ENCODE results near the gene PAPPA. TPM values are rescaled to one million over a fixed set of nuclear protein-coding genes. Genes with fewer than 3 reads are reported as not detected.
A peak's percentile ranks its signal among the peaks of the same experiment; 100 is the strongest.

The PAPPA gene
- total RNA-seq, 3 donors from 2014 or later, result 0.61 to 2.5 (median 1.9) TPM

GRCh38 chr9:116358251-116358650 is 204.7 kb downstream of the PAPPA start:
- no peaks in the 10 kb centered on the region for H3K9me3 ChIP-seq
- no peak overlapping the region for H3K4me3 ChIP-seq
- no peak for TF ChIP-seq CTCF (IDR thresholded peaks at IDR 0.05)
- intact Hi-C loops (cut with DNase I, micrococcal nuclease), result no loop called here
- H3K4me1 ChIP-seq (ENCODE audit: low read depth), result no peaks in the 10 kb centered on the region
- H3K36me3 ChIP-seq (ENCODE audit: low read depth), result no peaks in the 10 kb centered on the region
- ATAC-seq (no peak), DNase-seq (no peak)

- DNase-seq (no peak), ATAC-seq (no peak)
- Histone ChIP-seq H3K4me3 (no peak overlapping the region), H3K36me3 (ENCODE audit: low read depth) (no peaks in the 10 kb centered on the region), H3K9me3 (no peaks in the 10 kb centered on the region), H3K4me1 (ENCODE audit: low read depth) (no peaks in the 10 kb centered on the region)
- intact Hi-C loops (cut with DNase I, micrococcal nuclease), result no loop called here
- TF ChIP-seq CTCF (IDR thresholded peaks at IDR 0.05), result no peak
Measured at GRCh38 chr9:116360016-116360415, 206.4 kb downstream of the PAPPA start.

GRCh38 chr9:116360989-116361388 is 207.4 kb downstream of the PAPPA start:
- intact Hi-C loops (cut with DNase I, micrococcal nuclease), result no loop called here
- H3K9me3 ChIP-seq, result no peaks in the 10 kb centered on the region
- no peaks in the 10 kb centered on the region for H3K36me3 ChIP-seq (ENCODE audit: low read depth)
- TF ChIP-seq CTCF (IDR thresholded peaks at IDR 0.05), result no peak
- ATAC-seq, result no peak
- DNase-seq, result no peak
- no peak overlapping the region for H3K4me3 ChIP-seq
- no peaks in the 10 kb centered on the region for H3K4me1 ChIP-seq (ENCODE audit: low read depth)

GRCh38 chr9:116361547-116361946 is 208.0 kb downstream of the PAPPA start:
- H3K4me3 ChIP-seq, result no peak overlapping the region
- H3K9me3 ChIP-seq, result no peaks in the 10 kb centered on the region
- no peaks in the 10 kb centered on the region for H3K4me1 ChIP-seq (ENCODE audit: low read depth)
- intact Hi-C loops (cut with DNase I, micrococcal nuclease), result no loop called here
- no peaks in the 10 kb centered on the region for H3K36me3 ChIP-seq (ENCODE audit: low read depth)
- ATAC-seq (no peak), DNase-seq (no peak)
- no peak for TF ChIP-seq CTCF (IDR thresholded peaks at IDR 0.05)

GRCh38 chr9:116362493-116362892 is 208.9 kb downstream of the PAPPA start:
- Histone ChIP-seq H3K9me3 (no peaks in the 10 kb centered on the region), H3K4me3 (no peak overlapping the region), H3K4me1 (ENCODE audit: low read depth) (no peaks in the 10 kb centered on the region), H3K36me3 (ENCODE audit: low read depth) (no peaks in the 10 kb centered on the region)
- TF ChIP-seq CTCF (IDR thresholded peaks at IDR 0.05), result no peak
- ATAC-seq, result no peak
- DNase-seq, result no peak
- intact Hi-C loops (cut with DNase I, micrococcal nuclease), result no loop called here

- TF ChIP-seq CTCF (IDR thresholded peaks at IDR 0.05), result no peak
- no peaks in the 10 kb centered on the region for H3K4me1 ChIP-seq (ENCODE audit: low read depth)
- no peaks in the 10 kb centered on the region for H3K36me3 ChIP-seq (ENCODE audit: low read depth)
- peak; percentile 46 for ATAC-seq
- peak in 2 of 3 donors; percentile 30 to 32 for DNase-seq
- H3K4me3 ChIP-seq, result no peak overlapping the region
- intact Hi-C loops (cut with DNase I, micrococcal nuclease), result no loop called here
- H3K9me3 ChIP-seq, result no peaks in the 10 kb centered on the region
Measured at GRCh38 chr9:116365056-116365471, 211.5 kb downstream of the PAPPA start.
